SK-N-SH treated with all-trans-retinoic acid at 6 μM for 48 hours (cell line): ENCODE measurements around the gene APOL6.

Experiments used
- ARNTL ChIP-seq: fragments of 450-650 bp; formaldehyde crosslinking; IDR thresholded peaks from 2 replicates; pipeline ENCODE4 v1.5.0; 2020; ENCODE audit warnings: low read depth, mild to moderate bottlenecking, moderate library complexity, borderline replicate concordance
- BACH2 ChIP-seq: fragments of 250-450 bp; sonication (Bioruptor Pico); IDR thresholded peaks from 2 replicates; pipeline ENCODE4 v1.9.0; 2021; ENCODE audit warnings: mild to moderate bottlenecking, borderline replicate concordance
- ESRRG ChIP-seq: fragments of 250-450 bp; sonication (Bioruptor Pico); IDR thresholded peaks from 2 replicates; pipeline ENCODE4 v1.6.1; 2021; ENCODE audit warnings: mild to moderate bottlenecking
- ISL1 ChIP-seq: fragments of 250-450 bp; sonication (Bioruptor Pico); IDR thresholded peaks from 2 replicates; pipeline ENCODE4 v2.1.2; 2022; ENCODE audit warnings: mild to moderate bottlenecking, moderate library complexity
- PPARA ChIP-seq: fragments of 250-450 bp; sonication (Bioruptor Pico); IDR thresholded peaks from 2 replicates; pipeline ENCODE4 v1.5.0; 2020; ENCODE audit warnings: mild to moderate bottlenecking, borderline replicate concordance
- RARB ChIP-seq: fragments of 250-450 bp; sonication (Bioruptor Pico); IDR thresholded peaks from 2 replicates; pipeline ENCODE4 v1.8.0; 2021; ENCODE audit warnings: mild to moderate bottlenecking, moderate library complexity
- ZFP30 ChIP-seq: fragments of 450-650 bp; formaldehyde crosslinking; IDR thresholded peaks from 2 replicates; pipeline ENCODE4 v1.5.0; 2022; ENCODE audit warnings: mild to moderate bottlenecking, moderate library complexity
- ZNF70 ChIP-seq: fragments of 450-650 bp; formaldehyde crosslinking; IDR thresholded peaks from 2 replicates; pipeline ENCODE4 v1.5.0; 2020; ENCODE audit warnings: mild to moderate bottlenecking, moderate library complexity
- TF ChIP-seq, protein P1 (sequence below): fragments of 250-450 bp; sonication (Bioruptor Pico); IDR thresholded peaks from 2 replicates; pipeline ENCODE4 v1.8.0; 2021; ENCODE audit warnings: low read depth, mild to moderate bottlenecking, moderate library complexity, borderline replicate concordance
- TF ChIP-seq, protein P2 (sequence below): fragments of 250-450 bp; sonication (Bioruptor Pico); IDR thresholded peaks from 2 replicates; pipeline ENCODE4 v1.5.1; 2020; ENCODE audit warnings: low read depth, mild to moderate bottlenecking, moderate library complexity
- TF ChIP-seq, protein P3 (sequence below): fragments of 250-450 bp; sonication (Bioruptor Pico); IDR thresholded peaks from 2 replicates; pipeline ENCODE4 v1.5.1; 2021; ENCODE audit warnings: mild to moderate bottlenecking, moderate library complexity

DNA sequence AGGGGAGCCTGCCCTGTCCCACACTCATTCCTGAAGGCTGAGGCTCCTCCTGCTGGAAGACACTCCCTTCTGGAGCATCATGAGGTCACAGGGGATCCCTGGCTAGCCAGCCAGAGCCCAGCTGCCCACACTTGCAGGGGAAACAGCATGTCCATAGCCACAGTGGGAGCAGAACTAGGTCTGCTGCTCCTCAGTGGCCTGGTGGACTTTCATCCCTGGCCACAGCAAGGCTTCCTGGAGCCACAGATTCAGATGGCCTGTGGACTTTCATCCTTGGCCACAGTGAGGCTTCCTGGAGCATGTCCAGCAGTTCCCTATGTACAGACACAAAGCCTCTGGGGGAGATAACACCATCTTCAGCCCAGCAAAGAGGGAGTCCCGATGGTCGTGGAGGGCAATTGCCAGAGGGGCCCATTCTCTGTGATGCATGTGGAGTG, 5.9 kb upstream of the APOL6 start:
- TF ChIP-seq BACH2 (CRISPR knock-in tag) = no peak
- no peak for TF ChIP-seq RARB (CRISPR knock-in tag)
- no peak for TF ChIP-seq ARNTL
- TF ChIP-seq ESRRG (CRISPR knock-in tag) = no peak
- TF ChIP-seq, protein P1, sequence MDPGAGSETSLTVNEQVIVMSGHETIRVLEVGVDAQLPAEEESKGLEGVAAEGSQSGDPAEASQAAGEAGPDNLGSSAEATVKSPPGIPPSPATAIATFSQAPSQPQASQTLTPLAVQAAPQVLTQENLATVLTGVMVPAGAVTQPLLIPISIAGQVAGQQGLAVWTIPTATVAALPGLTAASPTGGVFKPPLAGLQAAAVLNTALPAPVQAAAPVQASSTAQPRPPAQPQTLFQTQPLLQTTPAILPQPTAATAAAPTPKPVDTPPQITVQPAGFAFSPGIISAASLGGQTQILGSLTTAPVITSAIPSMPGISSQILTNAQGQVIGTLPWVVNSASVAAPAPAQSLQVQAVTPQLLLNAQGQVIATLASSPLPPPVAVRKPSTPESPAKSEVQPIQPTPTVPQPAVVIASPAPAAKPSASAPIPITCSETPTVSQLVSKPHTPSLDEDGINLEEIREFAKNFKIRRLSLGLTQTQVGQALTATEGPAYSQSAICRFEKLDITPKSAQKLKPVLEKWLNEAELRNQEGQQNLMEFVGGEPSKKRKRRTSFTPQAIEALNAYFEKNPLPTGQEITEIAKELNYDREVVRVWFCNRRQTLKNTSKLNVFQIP (CRISPR knock-in tag) = no peak
- no peak for TF ChIP-seq ZNF70 (CRISPR knock-in tag)
- no peak for TF ChIP-seq PPARA (CRISPR knock-in tag)
- TF ChIP-seq ISL1 = no peak
- TF ChIP-seq, protein P2, sequence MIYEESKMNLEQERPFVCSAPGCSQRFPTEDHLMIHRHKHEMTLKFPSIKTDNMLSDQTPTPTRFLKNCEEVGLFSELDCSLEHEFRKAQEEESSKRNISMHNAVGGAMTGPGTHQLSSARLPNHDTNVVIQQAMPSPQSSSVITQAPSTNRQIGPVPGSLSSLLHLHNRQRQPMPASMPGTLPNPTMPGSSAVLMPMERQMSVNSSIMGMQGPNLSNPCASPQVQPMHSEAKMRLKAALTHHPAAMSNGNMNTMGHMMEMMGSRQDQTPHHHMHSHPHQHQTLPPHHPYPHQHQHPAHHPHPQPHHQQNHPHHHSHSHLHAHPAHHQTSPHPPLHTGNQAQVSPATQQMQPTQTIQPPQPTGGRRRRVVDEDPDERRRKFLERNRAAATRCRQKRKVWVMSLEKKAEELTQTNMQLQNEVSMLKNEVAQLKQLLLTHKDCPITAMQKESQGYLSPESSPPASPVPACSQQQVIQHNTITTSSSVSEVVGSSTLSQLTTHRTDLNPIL (CRISPR knock-in tag) = no peak
- no peak for TF ChIP-seq ZFP30 (CRISPR knock-in tag)
- TF ChIP-seq, protein P3, sequence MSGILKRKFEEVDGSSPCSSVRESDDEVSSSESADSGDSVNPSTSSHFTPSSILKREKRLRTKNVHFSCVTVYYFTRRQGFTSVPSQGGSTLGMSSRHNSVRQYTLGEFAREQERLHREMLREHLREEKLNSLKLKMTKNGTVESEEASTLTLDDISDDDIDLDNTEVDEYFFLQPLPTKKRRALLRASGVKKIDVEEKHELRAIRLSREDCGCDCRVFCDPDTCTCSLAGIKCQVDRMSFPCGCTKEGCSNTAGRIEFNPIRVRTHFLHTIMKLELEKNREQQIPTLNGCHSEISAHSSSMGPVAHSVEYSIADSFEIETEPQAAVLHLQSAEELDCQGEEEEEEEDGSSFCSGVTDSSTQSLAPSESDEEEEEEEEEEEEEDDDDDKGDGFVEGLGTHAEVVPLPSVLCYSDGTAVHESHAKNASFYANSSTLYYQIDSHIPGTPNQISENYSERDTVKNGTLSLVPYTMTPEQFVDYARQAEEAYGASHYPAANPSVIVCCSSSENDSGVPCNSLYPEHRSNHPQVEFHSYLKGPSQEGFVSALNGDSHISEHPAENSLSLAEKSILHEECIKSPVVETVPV (CRISPR knock-in tag) = no peak
